GM12892 (cell line): ENCODE measurements around the gene NCK2.

ENCODE experiments used
- POLR2A ChIP-seq: IDR thresholded peaks from 2 replicates; pipeline ENCODE4 v1.6.1; 2011; ENCODE audit warnings: low read depth, low read length, control low read depth
- POLR2AphosphoS5 ChIP-seq: IDR thresholded peaks from 2 replicates; pipeline ENCODE4 v1.6.1; 2011; ENCODE audit warnings: low read depth, low read length, control low read depth
- TAF1 ChIP-seq: IDR thresholded peaks from 2 replicates; pipeline ENCODE4 v1.6.1; 2011; ENCODE audit warnings: low read depth, mild to moderate bottlenecking, control low read depth, low read length, borderline replicate concordance

DNA sequence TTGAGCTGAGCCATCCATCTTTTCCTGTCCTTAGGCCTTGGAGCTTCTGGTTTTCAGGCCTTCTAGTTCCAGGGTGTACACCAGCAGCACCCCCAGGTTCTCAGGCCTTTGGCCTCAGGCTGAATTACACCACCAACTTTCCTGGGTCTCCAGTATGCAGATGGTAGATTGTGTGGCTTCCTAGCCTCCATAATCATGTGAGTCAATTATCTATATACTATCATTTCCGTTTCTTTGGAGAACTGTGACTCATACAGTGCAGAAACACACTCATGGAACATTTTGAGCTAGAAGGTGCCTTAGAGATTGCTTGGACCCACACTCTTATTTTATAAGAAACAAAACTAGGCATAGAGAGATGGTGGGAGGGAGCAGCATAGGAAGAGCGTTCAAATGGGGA is 167.4 kb downstream of the NCK2 start:
- TF ChIP-seq POLR2AphosphoS5 (no peak), POLR2A (no peak), TAF1 (no peak)
